NCI-H2107 treated with DMSO at 0.1 percent for 48 hours (cell line): Measurements from ENCODE around the gene LCE1A.
A peak's percentile ranks its signal among the peaks of the same experiment; 100 is the strongest.

Experiments used
- DNase-seq: peaks from one replicate; lab custom pipeline; 2025; ENCODE audit not compliant: unreplicated experiment; lab: John Stamatoyannopoulos, UW

LCE1A gene

DNA sequence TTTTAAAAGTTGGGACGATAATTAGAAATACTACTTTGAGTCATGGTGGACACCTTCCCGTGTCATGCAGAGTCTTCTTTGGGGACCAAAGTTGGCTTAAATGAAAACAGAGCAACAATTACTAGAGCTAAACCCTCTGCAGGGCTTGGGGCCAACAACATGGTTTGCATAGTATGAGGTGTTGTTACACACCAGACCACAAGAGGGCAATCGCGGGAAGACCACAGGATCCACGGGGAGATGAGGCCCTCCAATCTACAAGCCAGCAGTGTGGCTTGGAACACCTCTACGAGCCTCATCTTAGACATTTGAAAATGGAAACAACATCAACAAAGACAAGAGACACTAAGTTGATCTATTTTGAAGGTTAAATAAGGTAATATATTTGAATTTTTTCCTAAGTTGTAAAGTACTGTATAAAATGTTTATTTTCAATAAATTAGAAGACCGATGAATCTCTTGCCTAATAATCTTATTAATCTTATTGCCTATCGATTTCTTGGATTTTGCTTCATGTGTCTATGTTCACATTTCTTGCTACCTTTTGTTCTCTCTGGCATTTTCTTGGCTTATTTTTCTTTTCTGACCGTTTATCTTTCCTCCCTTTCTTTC lies 42.6 kb downstream of the LCE1A start:
- peak; percentile 59 for DNase-seq

DNA sequence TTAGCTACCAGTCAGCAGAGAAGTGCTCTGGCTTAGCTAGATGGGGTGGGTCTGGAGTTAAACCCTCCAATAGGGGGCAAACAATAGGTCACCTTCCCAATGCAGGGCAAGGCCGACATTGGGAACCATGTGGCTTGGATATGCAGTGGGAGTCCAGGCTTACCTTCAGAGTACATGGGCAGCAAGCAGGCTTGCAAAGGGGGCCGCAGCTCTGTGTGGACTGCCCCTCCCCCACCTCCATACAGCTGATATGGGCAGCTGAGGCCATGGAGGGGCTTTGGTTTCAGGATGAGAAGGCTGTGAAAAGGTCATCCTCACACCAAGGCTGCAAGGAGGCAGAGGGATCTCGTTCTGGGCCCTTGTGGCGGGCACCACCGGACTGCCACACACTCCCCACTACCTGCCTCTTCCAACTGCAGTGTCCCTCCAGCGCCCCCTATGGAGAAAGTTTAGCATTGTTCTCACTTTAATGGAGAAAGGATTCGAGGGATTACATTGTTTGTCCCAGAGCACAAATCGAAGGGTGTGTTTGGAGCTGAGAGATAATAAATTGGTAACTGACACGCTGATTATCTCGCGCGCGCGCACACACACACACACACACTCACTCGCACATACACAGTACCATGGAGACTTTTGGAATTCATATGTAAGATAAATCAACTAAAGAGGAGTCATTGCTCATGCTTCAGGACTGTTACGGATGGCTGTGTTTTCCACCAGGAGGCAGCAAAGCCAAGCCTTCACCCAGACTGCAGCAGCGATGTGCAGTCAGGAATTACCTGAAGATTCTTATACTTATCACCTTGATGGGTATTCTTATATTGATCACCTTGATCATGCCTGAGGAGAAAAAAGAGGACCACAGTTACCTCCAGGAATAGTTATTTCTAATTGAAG lies 43.8 kb downstream of the LCE1A start:
- peak; percentile 21 for DNase-seq

DNA sequence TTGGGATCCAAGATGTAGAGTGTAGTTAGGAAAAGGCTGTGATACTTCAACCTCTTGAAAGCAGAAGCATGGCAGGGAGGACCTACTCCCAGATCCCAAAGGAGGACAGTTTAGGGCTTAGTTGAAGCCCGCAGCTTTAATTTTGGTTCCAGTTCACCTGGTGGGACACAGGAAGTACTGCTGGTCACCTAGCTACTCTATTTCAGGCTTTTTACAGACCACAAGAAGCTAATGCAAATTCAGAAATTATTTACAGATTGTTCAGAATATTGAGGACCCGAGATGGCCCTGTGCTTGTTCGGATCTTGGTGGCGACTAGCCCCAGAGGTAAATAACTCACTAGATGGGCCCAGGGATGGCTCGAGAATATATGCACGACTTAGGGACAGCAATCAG lies 44.5 kb downstream of the LCE1A start:
- no peak for DNase-seq

DNA sequence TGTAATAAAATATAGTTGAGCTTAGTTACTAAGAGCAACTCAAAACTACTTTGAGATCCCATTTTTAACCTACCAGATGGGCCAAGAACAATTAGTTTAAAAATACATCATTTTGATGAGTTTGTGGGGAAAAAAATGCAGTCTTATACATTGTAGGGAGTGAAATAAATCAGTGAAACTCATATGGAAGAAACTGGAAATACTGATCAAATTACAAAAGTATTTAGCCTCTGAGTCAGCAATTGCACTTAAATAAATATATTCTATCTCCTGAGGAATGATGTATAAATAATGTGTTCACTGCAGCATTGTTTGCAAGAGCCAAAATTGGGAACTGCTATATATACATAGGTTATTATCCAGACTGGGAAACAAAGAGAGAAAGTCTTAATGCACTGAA lies 46.2 kb downstream of the LCE1A start:
- DNase-seq = no peak

DNA sequence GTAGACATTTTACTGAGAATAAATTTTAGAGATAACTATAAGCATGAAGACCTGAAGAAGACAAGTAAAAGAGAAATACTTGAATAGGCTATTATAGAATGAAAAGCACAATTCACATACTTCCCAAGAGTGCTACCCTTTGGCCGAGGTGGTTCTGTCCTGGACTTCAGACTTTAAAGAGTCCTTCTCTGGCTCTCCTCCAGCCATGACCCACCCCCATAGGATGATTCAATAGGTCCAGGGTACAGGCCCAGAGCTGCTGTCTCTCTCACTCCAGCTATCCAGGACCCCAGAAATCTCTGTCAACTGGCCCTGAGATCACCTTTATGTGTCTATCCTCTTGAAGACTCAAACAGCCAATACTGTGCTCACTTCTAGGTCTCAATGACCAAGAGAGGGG lies 49.6 kb downstream of the LCE1A start:
- no peak for DNase-seq
